Measurements from ENCODE around the gene CXCL1.
"Not testable (repeated sequence)": the region's sequence is repeated elsewhere in the genome, so short reads cannot be mapped to it uniquely, and the experiment has no call there.

CXCL1 gene

GRCh38 chr4:73875401-73875800, 6.2 kb downstream of the CXCL1 start:
- no peak for DNase-seq (ENCODE audit: low read depth, low spot score)

GRCh38 chr4:73883306-73883705, 14.1 kb downstream of the CXCL1 start:
- no peak for DNase-seq (ENCODE audit: low read depth, low spot score)

GRCh38 chr4:73885574-73886267, 16.5 kb downstream of the CXCL1 start:
- no peak for DNase-seq (ENCODE audit: low read depth, low spot score)

- no peak for DNase-seq (ENCODE audit: low read depth, low spot score)
Measured at GRCh38 chr4:73891326-73891725, 22.1 kb downstream of the CXCL1 start.

GRCh38 chr4:73891739-73892405, 22.7 kb downstream of the CXCL1 start:
- DNase-seq (ENCODE audit: low read depth, low spot score) = no peak

GRCh38 chr4:73892966-73893365, 23.8 kb downstream of the CXCL1 start:
- no peak for DNase-seq (ENCODE audit: low read depth, low spot score)

GRCh38 chr4:73894001-73894400, 24.8 kb downstream of the CXCL1 start:
- DNase-seq (ENCODE audit: low read depth, low spot score) = no peak

GRCh38 chr4:73895201-73896175, 26.3 kb downstream of the CXCL1 start:
- no peak for DNase-seq (ENCODE audit: low read depth, low spot score)

- DNase-seq (ENCODE audit: low read depth, low spot score) = no peak
Measured at GRCh38 chr4:73896416-73896815, 27.2 kb downstream of the CXCL1 start.

- no peak for DNase-seq (ENCODE audit: low read depth, low spot score)
Measured at GRCh38 chr4:73897380-73898136, 28.4 kb downstream of the CXCL1 start.

GRCh38 chr4:73899338-73899737, 30.1 kb downstream of the CXCL1 start:
- not testable (repeated sequence) for DNase-seq (ENCODE audit: low read depth, low spot score)

- no peak for DNase-seq (ENCODE audit: low read depth, low spot score)
Measured at GRCh38 chr4:73901031-73901430, 31.8 kb downstream of the CXCL1 start.

- no peak for DNase-seq (ENCODE audit: low read depth, low spot score)
Measured at GRCh38 chr4:73902038-73902637, 32.9 kb downstream of the CXCL1 start.

- no peak for DNase-seq (ENCODE audit: low read depth, low spot score)
Measured at GRCh38 chr4:73902817-73903547, 33.8 kb downstream of the CXCL1 start.

GRCh38 chr4:73904491-73904890, 35.3 kb downstream of the CXCL1 start:
- no peak for DNase-seq (ENCODE audit: low read depth, low spot score)

- DNase-seq (ENCODE audit: low read depth, low spot score) = no peak
Measured at GRCh38 chr4:73908965-73909364, 39.8 kb downstream of the CXCL1 start.

GRCh38 chr4:73911746-73912145, 42.6 kb downstream of the CXCL1 start:
- no peak for DNase-seq (ENCODE audit: low read depth, low spot score)

GRCh38 chr4:73912191-73912590, 43.0 kb downstream of the CXCL1 start:
- DNase-seq (ENCODE audit: low read depth, low spot score) = no peak

- DNase-seq (ENCODE audit: low read depth, low spot score) = no peak
Measured at GRCh38 chr4:73914071-73914470, 44.9 kb downstream of the CXCL1 start.

- no peak for DNase-seq (ENCODE audit: low read depth, low spot score)
Measured at GRCh38 chr4:73916172-73916925, 47.2 kb downstream of the CXCL1 start.
